D721Med (cell line): Measurements from ENCODE around the gene MLNR.

Experiments used
- DNase-seq: peaks from one replicate; pipeline ENCODE4 v3.0.0; 2011; ENCODE audit warnings: low spot score; ENCODE audit not compliant: insufficient read length
- FAIRE-seq: peaks from 2 replicates; lab custom pipeline; 2011; peaks lifted over from hg19 to GRCh38; lab: Jason Lieb, UNC
- CTCF ChIP-seq: IDR thresholded peaks from 2 replicates; pipeline ENCODE4 v1.5.1; 2012; ENCODE audit warnings: mild to moderate bottlenecking, control low read depth; ENCODE audit not compliant: insufficient read depth; ENCODE audit errors: missing control alignments

MLNR gene

DNA sequence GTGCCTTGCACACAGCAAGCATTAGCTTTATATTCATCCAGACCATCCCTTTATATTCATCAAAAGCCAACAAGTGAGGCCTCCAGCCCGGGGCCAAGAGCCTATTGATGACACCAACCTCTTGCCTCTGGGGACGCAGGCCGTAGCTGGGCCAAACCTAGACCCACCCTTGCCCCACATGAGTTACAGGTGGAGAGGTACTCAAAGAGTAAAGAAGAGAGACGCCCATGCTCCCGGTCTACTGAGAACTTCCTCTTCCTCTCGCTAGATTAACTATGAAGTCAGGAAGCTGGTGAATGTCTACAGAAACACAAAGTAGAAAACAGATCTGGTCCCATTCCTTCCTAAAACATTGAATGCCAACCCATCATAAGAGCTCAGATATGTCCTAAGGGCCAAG is 3.8 kb upstream of the MLNR start:
- DNase-seq (no peak), FAIRE-seq (no peak)
- TF ChIP-seq CTCF: no peak

- no peak for FAIRE-seq
- no peak for TF ChIP-seq CTCF
- DNase-seq: no peak
Observed at GRCh38 chr13:49217962-49218492, 2.1 kb upstream of the MLNR start.

DNA sequence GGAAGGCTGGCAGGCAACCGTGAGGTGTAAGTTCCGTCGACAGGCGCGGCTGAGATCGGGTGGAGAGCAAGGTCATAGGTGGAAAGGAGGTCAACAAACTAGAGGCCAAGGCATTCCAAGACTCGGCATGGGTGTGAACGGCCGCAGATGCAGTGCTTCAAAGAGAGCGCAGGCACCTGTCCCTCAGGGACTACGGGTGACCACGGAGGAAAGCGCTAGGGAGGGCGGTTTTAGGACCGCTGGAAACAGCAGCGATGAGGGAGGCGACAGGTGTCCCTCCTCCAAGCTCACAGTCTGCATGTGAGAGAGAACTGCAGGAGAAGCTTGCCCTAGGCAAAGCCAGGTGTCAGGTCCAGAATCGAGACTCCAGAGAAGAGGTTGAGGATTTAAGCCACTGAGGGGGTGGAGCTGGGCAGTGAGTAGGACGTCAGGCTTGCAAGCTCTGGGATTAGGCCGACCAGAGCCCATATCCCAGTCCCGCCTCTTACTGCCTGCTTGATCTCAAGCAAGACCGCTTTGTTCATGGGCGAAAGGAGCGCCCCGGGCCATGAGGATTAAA is 1.6 kb upstream of the MLNR start:
- DNase-seq (no peak), FAIRE-seq (no peak)
- no peak for TF ChIP-seq CTCF

GRCh38 chr13:49219647-49220035 is 497 bp upstream of the MLNR start:
- TF ChIP-seq CTCF: no peak
- peak; percentile 74 for DNase-seq
- FAIRE-seq: no peak

GRCh38 chr13:49220856-49221589 is 885 bp downstream of the MLNR start:
- no peak for TF ChIP-seq CTCF
- DNase-seq (no peak), FAIRE-seq (no peak)

GRCh38 chr13:49221590-49221965 is 1.4 kb downstream of the MLNR start:
- DNase-seq (no peak), FAIRE-seq (no peak)
- no peak for TF ChIP-seq CTCF

DNA sequence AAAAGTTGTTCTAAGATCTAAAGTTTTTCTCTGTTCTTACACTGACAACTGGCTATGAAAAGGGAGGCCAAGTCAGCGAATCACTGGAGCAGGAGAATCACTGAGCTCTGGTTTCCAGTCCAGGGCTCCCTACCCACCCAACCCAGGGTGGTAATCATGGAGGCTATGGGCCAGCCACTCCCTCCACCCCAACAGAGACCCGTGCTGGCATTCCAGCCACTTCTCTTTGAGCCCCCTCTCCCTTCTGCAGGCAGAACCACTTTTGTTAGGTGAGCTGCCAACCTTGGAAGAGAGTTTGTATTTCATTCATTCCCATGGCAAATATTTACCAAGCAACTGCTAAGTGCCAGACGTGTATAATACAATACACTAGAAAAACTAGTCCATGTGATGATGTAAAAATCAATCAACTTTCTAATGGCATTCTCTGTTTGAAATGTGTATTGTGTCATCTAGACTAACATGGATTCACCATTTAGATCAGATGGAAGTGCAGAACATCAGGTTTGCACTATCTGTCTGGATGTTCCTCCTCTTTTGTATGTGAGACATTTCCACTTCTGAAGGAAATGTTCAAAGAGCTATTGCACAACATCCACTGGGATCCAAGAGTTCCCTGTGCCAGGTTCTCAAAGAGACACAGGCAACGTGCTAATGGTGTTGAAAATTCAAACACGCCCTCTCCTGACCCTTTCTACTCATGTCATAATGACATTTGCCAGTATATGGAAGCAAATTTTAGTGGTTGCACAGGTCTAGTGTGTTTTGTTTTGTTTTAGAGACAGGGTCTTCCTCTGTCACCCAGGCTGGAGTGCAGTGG is 5.3 kb downstream of the MLNR start:
- FAIRE-seq: no peak
- TF ChIP-seq CTCF: no peak
- DNase-seq: no peak
